ENCODE data around the gene SEMA3A.

The SEMA3A gene

DNA sequence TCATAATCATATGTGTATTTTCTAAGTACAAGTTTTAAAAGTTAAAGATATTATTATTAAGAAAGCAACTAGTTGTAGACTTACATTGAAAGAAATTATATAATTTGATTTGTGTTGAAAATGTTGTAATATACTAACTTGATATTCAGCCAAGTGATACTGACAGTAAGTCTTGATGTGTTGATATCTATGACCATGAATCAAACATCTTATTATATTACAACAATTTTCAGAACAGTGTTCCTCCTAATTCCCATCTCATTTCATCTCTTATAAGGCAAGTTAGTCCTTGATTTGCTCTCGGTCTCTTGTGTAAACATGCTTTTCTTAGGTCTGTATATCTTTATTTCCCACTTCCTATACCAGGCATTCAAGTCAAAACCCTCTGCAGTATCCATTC is 276.4 kb downstream of the SEMA3A start:
- no peak for DNase-seq

DNA sequence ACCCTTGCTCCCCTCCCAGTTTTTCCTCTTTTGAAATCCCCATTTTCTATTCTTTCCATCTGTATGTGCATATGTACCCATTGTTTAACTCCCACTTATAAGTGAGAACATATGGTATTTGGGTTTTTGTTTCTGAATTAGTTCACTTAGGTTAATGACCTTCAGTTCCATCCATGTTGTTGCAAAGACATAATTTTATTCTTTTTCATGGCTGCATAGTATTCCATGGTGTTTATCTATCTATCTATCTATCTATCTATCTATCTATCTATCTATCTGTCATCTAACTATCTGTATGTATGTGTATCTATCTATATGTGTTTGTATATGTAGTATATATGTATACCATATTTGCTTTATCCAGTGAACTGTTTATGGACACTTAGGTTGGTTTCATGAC is 281.4 kb downstream of the SEMA3A start:
- DNase-seq = no peak

DNA sequence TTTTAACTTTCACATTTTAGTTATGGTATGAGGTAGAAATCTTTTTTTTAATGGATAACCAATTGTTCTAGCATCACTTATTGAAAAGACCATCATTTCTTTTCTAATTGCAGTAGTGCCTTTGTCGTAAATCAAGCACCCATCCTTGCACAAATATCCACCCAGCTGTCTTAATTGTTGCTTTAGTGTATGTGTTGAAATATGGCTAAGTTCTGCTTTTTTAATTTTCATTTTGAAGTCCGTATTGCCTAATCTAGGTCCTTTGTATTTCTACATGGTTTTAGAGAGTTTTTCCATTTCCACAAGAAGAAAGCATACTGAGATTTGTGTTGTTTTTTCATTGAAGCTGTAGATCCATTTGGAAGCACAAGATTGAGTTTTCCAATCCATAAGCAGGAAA is 286.1 kb downstream of the SEMA3A start:
- no peak for DNase-seq
